ENCODE measurements around the gene ZNF750. TPM values are rescaled to one million over a fixed set of nuclear protein-coding genes. Genes with fewer than 3 reads are reported as not detected.

The ZNF750 gene
- total and polyA plus RNA-seq, 2 donors (not counting 3 experiments of a cell fraction or from before 2014, with no cell fraction given) = 0.15 to 0.80 TPM

GRCh38 chr17:82863941-82864712 is 24.3 kb upstream of the ZNF750 start:
- POLR2A ChIA-PET = interaction anchor here (0.6 kb wide), 2 partner anchors 15 to 19 kb away, joined by 3 read pairs; no protein-coding TSS in a partner anchor
- CTCF ChIA-PET = interaction anchor here (1.0 to 3.1 kb wide), 5 partner anchors 11 to 82 kb away, joined by 3 to 13 read pairs (median 4); no protein-coding TSS in a partner anchor

More at GRCh38 chr17:82863941-82864712, 24.3 kb upstream of the ZNF750 start:
- peak; percentile 71 for FAIRE-seq
- Histone ChIP-seq H3K79me2 (ENCODE audit: control insufficient read depth, insufficient read depth, low read length) (peaks cover 60% of the 10 kb centered on the region), H3K36me3 (ENCODE audit: control insufficient read depth in 2 of 2, extremely low read depth in 1 of 2, insufficient read depth in 2 of 2, low read length in 2 of 2) (no peaks in the 10 kb centered on the region), H3K27me3 (ENCODE audit: control insufficient read depth in 2 of 2, insufficient read depth in 2 of 2, low read length in 2 of 2) (no peaks in the 10 kb centered on the region), H3K4me1 (ENCODE audit: control insufficient read depth, extremely low read depth, insufficient read depth, low read length) (peaks cover 40% of the 10 kb centered on the region), H3K4me3 (replicated peaks in 1 of 3; ENCODE audit: insufficient read depth in 1 of 3, low read depth in 1 of 3, low read length in 3 of 3) (no peak overlapping the region), H2AFZ (ENCODE audit: low read depth, low read length) (no peak overlapping the region), H3K9me1 (replicated peaks; ENCODE audit: control insufficient read depth, extremely low read depth, insufficient read depth, low read length) (no peaks in the 10 kb centered on the region), H3K9ac (replicated peaks; ENCODE audit: extremely low read depth, insufficient read depth, low read length) (no peak overlapping the region), H4K20me1 (replicated peaks; ENCODE audit: control insufficient read depth, extremely low read depth, insufficient read depth, low read length) (no peaks in the 10 kb centered on the region), H3K4me2 (ENCODE audit: insufficient read depth, low read length) (no peak overlapping the region), H3K9me3 (replicated peaks; ENCODE audit: control insufficient read depth, insufficient read depth, low read length) (no peaks in the 10 kb centered on the region), H3K27ac (ENCODE audit: insufficient read depth, low read depth, low read length) (no peak overlapping the region)
- intact Hi-C loops (cut with micrococcal nuclease) = no loop called here
- BruUV-seq (replicated peaks) = no TSS peak
- TF ChIP-seq POLR2A (IDR thresholded peaks at IDR 0.05; ENCODE audit: low read depth, low read length) (no peak), JUN (IDR thresholded peaks at IDR 0.05; ENCODE audit: borderline replicate concordance, insufficient read depth, insufficient read length, low read depth) (peak; percentile 35), GATA2 (IDR thresholded peaks at IDR 0.05; ENCODE audit: insufficient read depth, insufficient read length, low read depth, low read length) (no peak), POLR2AphosphoS5 (IDR thresholded peaks at IDR 0.05; ENCODE audit: insufficient read depth, low read depth, low read length) (no peak), EZH2 (IDR thresholded peaks at IDR 0.05; ENCODE audit: borderline replicate concordance, low read depth, low read length, severe bottlenecking) (no peak), MYC (IDR thresholded peaks at IDR 0.05; ENCODE audit: low read depth, low read length) (no peak), MAX (IDR thresholded peaks at IDR 0.05; ENCODE audit: insufficient read depth, insufficient read length) (no peak), FOS (IDR thresholded peaks at IDR 0.05; ENCODE audit: borderline replicate concordance, insufficient read depth, low read length) (peak; percentile 52)
- TF ChIP-seq, protein P1, sequence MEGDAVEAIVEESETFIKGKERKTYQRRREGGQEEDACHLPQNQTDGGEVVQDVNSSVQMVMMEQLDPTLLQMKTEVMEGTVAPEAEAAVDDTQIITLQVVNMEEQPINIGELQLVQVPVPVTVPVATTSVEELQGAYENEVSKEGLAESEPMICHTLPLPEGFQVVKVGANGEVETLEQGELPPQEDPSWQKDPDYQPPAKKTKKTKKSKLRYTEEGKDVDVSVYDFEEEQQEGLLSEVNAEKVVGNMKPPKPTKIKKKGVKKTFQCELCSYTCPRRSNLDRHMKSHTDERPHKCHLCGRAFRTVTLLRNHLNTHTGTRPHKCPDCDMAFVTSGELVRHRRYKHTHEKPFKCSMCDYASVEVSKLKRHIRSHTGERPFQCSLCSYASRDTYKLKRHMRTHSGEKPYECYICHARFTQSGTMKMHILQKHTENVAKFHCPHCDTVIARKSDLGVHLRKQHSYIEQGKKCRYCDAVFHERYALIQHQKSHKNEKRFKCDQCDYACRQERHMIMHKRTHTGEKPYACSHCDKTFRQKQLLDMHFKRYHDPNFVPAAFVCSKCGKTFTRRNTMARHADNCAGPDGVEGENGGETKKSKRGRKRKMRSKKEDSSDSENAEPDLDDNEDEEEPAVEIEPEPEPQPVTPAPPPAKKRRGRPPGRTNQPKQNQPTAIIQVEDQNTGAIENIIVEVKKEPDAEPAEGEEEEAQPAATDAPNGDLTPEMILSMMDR (IDR thresholded peaks at IDR 0.05; ENCODE audit: extremely low read depth in 1 of 2, insufficient read depth in 1 of 2, low read depth in 1 of 2, low read length in 2 of 2) = no peak
- dilution Hi-C loops (cut with MboI; ENCODE audit: extremely low pct_ligation_motif_present, low sequenced_read_pairs) = no loop called here
- peak; percentile 40 for DNase-seq (ENCODE audit: low read depth, low spot score)
